PC-3 (cell line): Measurements from ENCODE around the gene USP2. TPM values are rescaled to one million over a fixed set of nuclear protein-coding genes. Genes with fewer than 3 reads are reported as not detected.

Experiments used
- ATAC-seq: fragments of 200-7000 bp; cut with Tn5 transposase; 2 replicates; pipeline ENCODE4 v1.9.1; 2020; ENCODE audit warnings: mild to moderate bottlenecking, moderate library complexity
- BruUV-seq: library from RNA; stranded (reverse); fragments of 400-500 nt; replicated peaks from 2 replicates; lab custom pipeline; 2021; lab: Mats Ljungman, UMichigan
- CTCF ChIA-PET: fragments of 300-600 bp; sonication (Branson Sonifier 250); formaldehyde crosslinking; loops from one replicate; lab custom pipeline; 2022; ENCODE audit warnings: antibody characterized with exemption; lab: Charles Lee
- POLR2A ChIA-PET: fragments of 300-600 bp; sonication (Branson Sonifier 250); formaldehyde crosslinking; loops from one replicate; lab custom pipeline; 2022; ENCODE audit warnings: antibody characterized with exemption; ENCODE audit not compliant: unreplicated experiment; lab: Charles Lee
- DNase-seq: peaks from one replicate; pipeline ENCODE4 v3.0.0-alpha.2; 2015
- H2AFZ ChIP-seq: fragments of 300-600 bp; sonication (generic); 2 replicates; pipeline ENCODE4 v1.6.0; 2016; ENCODE audit warnings: antibody characterized with exemption, low read length
- H3F3A ChIP-seq: fragments of 300-600 bp; sonication (generic); one replicate; pipeline ENCODE4 v1.6.0; 2017; ENCODE audit warnings: antibody characterized with exemption, low read length, control low read depth, mild to moderate bottlenecking; ENCODE audit not compliant: unreplicated experiment
- H3K27ac ChIP-seq: fragments of 300-600 bp; sonication (generic); 2 replicates; pipeline ENCODE4 v1.5.1; 2016; ENCODE audit warnings: mild to moderate bottlenecking, low read length
- H3K27me3 ChIP-seq: fragments of 300-600 bp; sonication (generic); 2 replicates; pipeline ENCODE4 v1.6.1; 2016; ENCODE audit warnings: low read length, mixed read lengths
- H3K36me3 ChIP-seq: fragments of 300-600 bp; sonication (generic); 2 replicates; pipeline ENCODE4 v1.6.1; 2016; ENCODE audit warnings: low read depth, mixed run types, low read length, mixed read lengths
- H3K4me1 ChIP-seq: fragments of 300-600 bp; sonication (generic); 2 replicates; pipeline ENCODE4 v1.5.1; 2016; ENCODE audit warnings: low read length; ENCODE audit not compliant: insufficient read depth
- H3K4me2 ChIP-seq: fragments of 300-600 bp; sonication (generic); 2 replicates; pipeline ENCODE4 v1.6.0; 2016; ENCODE audit warnings: low read length
- H3K4me3 ChIP-seq: fragments of 300-600 bp; sonication (generic); 2 replicates; pipeline ENCODE4 v1.5.1; 2016; ENCODE audit warnings: mild to moderate bottlenecking, low read length, mixed read lengths
- H3K79me2 ChIP-seq: fragments of 300-600 bp; sonication (generic); 2 replicates; pipeline ENCODE4 v1.6.1; 2017; ENCODE audit warnings: low read length, mixed read lengths
- H3K9ac ChIP-seq: fragments of 300-600 bp; sonication (generic); 2 replicates; pipeline ENCODE4 v1.6.0; 2016; ENCODE audit warnings: mild to moderate bottlenecking, low read length
- H3K9me2 ChIP-seq: fragments of 300-600 bp; sonication (generic); replicated peaks from 2 replicates; pipeline ENCODE4 v1.6.1; 2016; ENCODE audit warnings: mixed run types, low read length, mixed read lengths
- H3K9me3 ChIP-seq: fragments of 300-600 bp; sonication (generic); 2 replicates; pipeline ENCODE4 v1.6.1; 2016; ENCODE audit warnings: low read length, mixed read lengths
- H4K20me1 ChIP-seq: fragments of 300-600 bp; sonication (generic); 2 replicates; pipeline ENCODE4 v1.6.1; 2016; ENCODE audit warnings: low read length, mixed read lengths
- CTCF ChIP-seq: fragments of 300-600 bp; sonication (generic); conservative IDR thresholded peaks from 2 replicates; pipeline ENCODE4 v1.5.1; 2017; ENCODE audit warnings: antibody characterized with exemption, low read depth, mild to moderate bottlenecking, low read length
- EZH2 ChIP-seq: fragments of 300-600 bp; sonication (generic); IDR thresholded peaks from one replicate; pipeline ENCODE4 v1.6.1; 2017; ENCODE audit warnings: antibody characterized with exemption, mild to moderate bottlenecking, low read length; ENCODE audit not compliant: unreplicated experiment
- EZH2phosphoT487 ChIP-seq: fragments of 300-600 bp; sonication (generic); IDR thresholded peaks from 2 replicates; pipeline ENCODE4 v1.6.1; 2018; ENCODE audit warnings: mild to moderate bottlenecking, antibody characterized with exemption, low read length, borderline replicate concordance
- intact Hi-C: fragments of 100-400 bp; cut with micrococcal nuclease; formaldehyde crosslinking; loops from 2 replicates; pipeline ENCODE4 v1.9.0; 2023
- total RNA-seq: library from RNA; depleted of rRNA; stranded (reverse); fragments of >200 nt; gene quantifications from 2 replicates; pipeline ENCODE4 v1.2.3, GENCODE V29; 2014

USP2 gene
- total RNA-seq, 1 experiment from 2014 or later = 1.8 TPM

- TF ChIP-seq EZH2 (no peak), CTCF (no peak), EZH2phosphoT487 (no peak)
- no TSS peak for BruUV-seq
Measured at GRCh38 chr11:119419834-119420492, 38.5 kb upstream of the USP2 start.

GRCh38 chr11:119419246-119419645 lies 37.8 kb upstream of the USP2 start:
- ChIA-PET CTCF (no interaction called here), POLR2A (no interaction called here)
- TF ChIP-seq EZH2 = no peak
- no peak for TF ChIP-seq CTCF
- no peak for TF ChIP-seq EZH2phosphoT487
- no peaks in the 10 kb centered on the region for H3K79me2 ChIP-seq
- no peak overlapping the region for H3K4me2 ChIP-seq
- no peak overlapping the region for H3K27ac ChIP-seq
- no peak for ATAC-seq
- H3K9me3 ChIP-seq = no peaks in the 10 kb centered on the region
- H3K9ac ChIP-seq = no peak overlapping the region
- BruUV-seq = no TSS peak
- H3K36me3 ChIP-seq = no peaks in the 10 kb centered on the region
- DNase-seq = no peak
- H3K4me1 ChIP-seq = peaks cover 19% of the 10 kb centered on the region
- H3K9me2 ChIP-seq = no peaks in the 10 kb centered on the region
- H3F3A ChIP-seq = no peaks in the 10 kb centered on the region
- intact Hi-C loops = no loop called here
- H4K20me1 ChIP-seq = no peaks in the 10 kb centered on the region
- no peak overlapping the region for H2AFZ ChIP-seq
- H3K27me3 ChIP-seq = no peaks in the 10 kb centered on the region; the same call in 1 of the 2 replicates
- H3K4me3 ChIP-seq = no peak overlapping the region

More at GRCh38 chr11:119419834-119420492, 38.5 kb upstream of the USP2 start:
- Histone ChIP-seq H3K27ac (no peak overlapping the region), H4K20me1 (no peaks in the 10 kb centered on the region), H3K79me2 (no peaks in the 10 kb centered on the region), H3K9me2 (no peaks in the 10 kb centered on the region), H3K27me3 (no peaks in the 10 kb centered on the region; the same call in 1 of the 2 replicates), H3K4me3 (no peak overlapping the region), H3K9me3 (no peaks in the 10 kb centered on the region), H2AFZ (no peak overlapping the region), H3F3A (no peaks in the 10 kb centered on the region), H3K4me2 (no peak overlapping the region), H3K4me1 (peaks cover 19% of the 10 kb centered on the region), H3K36me3 (no peaks in the 10 kb centered on the region), H3K9ac (no peak overlapping the region)
- ChIA-PET CTCF (no interaction called here), POLR2A (no interaction called here)
- intact Hi-C loops = no loop called here
- no peak for DNase-seq
- no peak for ATAC-seq

GRCh38 chr11:119418759-119419158 lies 37.3 kb upstream of the USP2 start:
- Histone ChIP-seq H3K4me3 (no peak overlapping the region), H3K36me3 (no peaks in the 10 kb centered on the region), H3K9ac (no peak overlapping the region), H4K20me1 (no peaks in the 10 kb centered on the region), H3K27ac (no peak overlapping the region), H3K79me2 (no peaks in the 10 kb centered on the region), H3K4me2 (no peak overlapping the region), H3K9me3 (no peaks in the 10 kb centered on the region), H3K27me3 (no peaks in the 10 kb centered on the region; the same call in 1 of the 2 replicates), H3K9me2 (no peaks in the 10 kb centered on the region), H2AFZ (no peak overlapping the region), H3K4me1 (peaks cover 19% of the 10 kb centered on the region), H3F3A (no peaks in the 10 kb centered on the region)
- ChIA-PET POLR2A (no interaction called here), CTCF (no interaction called here)
- intact Hi-C loops = no loop called here
- ATAC-seq (no peak), DNase-seq (no peak)
- BruUV-seq = no TSS peak
- TF ChIP-seq EZH2phosphoT487 (no peak), EZH2 (no peak), CTCF (no peak)
